ENCODE data around the gene AQP3.
"Not testable (repeated sequence)": the region's sequence is repeated elsewhere in the genome, so short reads cannot be mapped to it uniquely, and the experiment has no call there.

Gene AQP3

GRCh38 chr9:33458444-33458843 is 11.1 kb upstream of the AQP3 start:
- no peak overlapping the region for H2AFZ ChIP-seq (ENCODE audit: insufficient read depth, low read length, poor library complexity)
- no peaks in the 10 kb centered on the region for H3K9me3 ChIP-seq (ENCODE audit: insufficient read depth, low read depth, low read length)
- no peak overlapping the region for H2AK5ac ChIP-seq (ENCODE audit: low read length)
- WGBS (ENCODE audit: extremely low coverage, insufficient coverage, insufficient read length), result no CpG with 5 or more reads among the region's 4 CpGs
- H4K91ac ChIP-seq (ENCODE audit: low read depth, low read length), result no peak overlapping the region
- no peaks in the 10 kb centered on the region for H3K79me1 ChIP-seq (ENCODE audit: low read length)
- H3K36me3 ChIP-seq (ENCODE audit: control insufficient read depth in 1 of 2, insufficient read depth in 2 of 2, low read length in 2 of 2), result peaks cover 19 to 26% of the 10 kb centered on the region in 2 experiments
- H3K23ac ChIP-seq (ENCODE audit: low read length), result no peak overlapping the region
- no peak overlapping the region for H3K4me2 ChIP-seq (ENCODE audit: low read length)
- H3K18ac ChIP-seq (ENCODE audit: low read length), result no peak overlapping the region
- no peak overlapping the region for H4K12ac ChIP-seq (ENCODE audit: low read depth, low read length)
- H2BK120ac ChIP-seq (ENCODE audit: insufficient read depth, low read length, poor library complexity), result no peak overlapping the region
- no peak overlapping the region for H3K4ac ChIP-seq (ENCODE audit: low read depth, low read length)
- no peak overlapping the region for H3K27ac ChIP-seq (ENCODE audit: low read depth, low read length)
- H3K14ac ChIP-seq (ENCODE audit: low read length), result no peak overlapping the region
- no peak overlapping the region for H4K8ac ChIP-seq (ENCODE audit: low read depth, low read length)
- no peak overlapping the region for H3K9ac ChIP-seq (ENCODE audit: low read length)
- H3K27me3 ChIP-seq (ENCODE audit: insufficient read depth, low read length), result no peaks in the 10 kb centered on the region
- no peak overlapping the region for H2BK12ac ChIP-seq (ENCODE audit: low read length)
- DNase-seq, result peak; percentile 45 to 52
- no peaks in the 10 kb centered on the region for H3K79me2 ChIP-seq (ENCODE audit: control insufficient read depth, insufficient read depth, low read length, poor library complexity)
- H3K4me3 ChIP-seq (ENCODE audit: low read depth, low read length), result no peak overlapping the region
- no peak overlapping the region for H2BK5ac ChIP-seq (ENCODE audit: low read depth, low read length, poor library complexity)
- no peaks in the 10 kb centered on the region for H3K4me1 ChIP-seq (ENCODE audit: control insufficient read depth in 1 of 2, insufficient read depth in 2 of 2, low read length in 2 of 2)

- H3K27me3 ChIP-seq (ENCODE audit: insufficient read depth, low read length), result no peaks in the 10 kb centered on the region
- no peak overlapping the region for H4K12ac ChIP-seq (ENCODE audit: low read depth, low read length)
- H3K18ac ChIP-seq (ENCODE audit: low read length), result no peak overlapping the region
- H3K23ac ChIP-seq (ENCODE audit: low read length), result no peak overlapping the region
- WGBS (ENCODE audit: extremely low coverage, insufficient coverage, insufficient read length), result no CpG with 5 or more reads among the region's 7 CpGs
- no peaks in the 10 kb centered on the region for H3K9me3 ChIP-seq (ENCODE audit: insufficient read depth, low read depth, low read length)
- no peak overlapping the region for H2AK5ac ChIP-seq (ENCODE audit: low read length)
- H3K79me2 ChIP-seq (ENCODE audit: control insufficient read depth, insufficient read depth, low read length, poor library complexity), result no peaks in the 10 kb centered on the region
- no peak overlapping the region for H3K27ac ChIP-seq (ENCODE audit: low read depth, low read length)
- peaks cover 3 to 5% of the 10 kb centered on the region in 2 experiments for H3K4me1 ChIP-seq (ENCODE audit: control insufficient read depth in 1 of 2, insufficient read depth in 2 of 2, low read length in 2 of 2)
- H3K79me1 ChIP-seq (ENCODE audit: low read length), result peaks cover 2% of the 10 kb centered on the region
- no peak overlapping the region for H2BK5ac ChIP-seq (ENCODE audit: low read depth, low read length, poor library complexity)
- no peak overlapping the region for H3K4ac ChIP-seq (ENCODE audit: low read depth, low read length)
- H3K9ac ChIP-seq (ENCODE audit: low read length), result no peak overlapping the region
- H3K36me3 ChIP-seq (ENCODE audit: control insufficient read depth in 1 of 2, insufficient read depth in 2 of 2, low read length in 2 of 2), result peaks cover 0 to 3% of the 10 kb centered on the region in 2 experiments
- no peak overlapping the region for H2BK12ac ChIP-seq (ENCODE audit: low read length)
- H2AFZ ChIP-seq (ENCODE audit: insufficient read depth, low read length, poor library complexity), result no peak overlapping the region
- no peak overlapping the region for H2BK120ac ChIP-seq (ENCODE audit: insufficient read depth, low read length, poor library complexity)
- H3K4me3 ChIP-seq (ENCODE audit: low read depth, low read length), result no peak overlapping the region
- H3K14ac ChIP-seq (ENCODE audit: low read length), result no peak overlapping the region
- no peak overlapping the region for H3K4me2 ChIP-seq (ENCODE audit: low read length)
- no peak overlapping the region for H4K91ac ChIP-seq (ENCODE audit: low read depth, low read length)
- H4K8ac ChIP-seq (ENCODE audit: low read depth, low read length), result no peak overlapping the region
- peak in 1 of 2 donors; percentile 37 for DNase-seq
Measured at GRCh38 chr9:33455945-33456344, 8.6 kb upstream of the AQP3 start.

- not testable (repeated sequence) for H2AK5ac ChIP-seq (ENCODE audit: low read length); H4K12ac ChIP-seq (ENCODE audit: low read depth, low read length); H3K4ac ChIP-seq (ENCODE audit: low read depth, low read length); H3K4me1 ChIP-seq (ENCODE audit: control insufficient read depth in 1 of 2, insufficient read depth in 2 of 2, low read length in 2 of 2); H3K9ac ChIP-seq (ENCODE audit: low read length); H3K79me2 ChIP-seq (ENCODE audit: control insufficient read depth, insufficient read depth, low read length, poor library complexity); H4K8ac ChIP-seq (ENCODE audit: low read depth, low read length); H2BK5ac ChIP-seq (ENCODE audit: low read depth, low read length, poor library complexity); H2BK12ac ChIP-seq (ENCODE audit: low read length); H3K18ac ChIP-seq (ENCODE audit: low read length); H3K4me3 ChIP-seq (ENCODE audit: low read depth, low read length); H3K27me3 ChIP-seq (ENCODE audit: insufficient read depth, low read length); H2BK120ac ChIP-seq (ENCODE audit: insufficient read depth, low read length, poor library complexity); H3K27ac ChIP-seq (ENCODE audit: low read depth, low read length); DNase-seq; H3K14ac ChIP-seq (ENCODE audit: low read length); H4K91ac ChIP-seq (ENCODE audit: low read depth, low read length); H3K36me3 ChIP-seq (ENCODE audit: control insufficient read depth in 1 of 2, insufficient read depth in 2 of 2, low read length in 2 of 2); H3K79me1 ChIP-seq (ENCODE audit: low read length); H3K9me3 ChIP-seq (ENCODE audit: insufficient read depth, low read depth, low read length); H3K23ac ChIP-seq (ENCODE audit: low read length); H2AFZ ChIP-seq (ENCODE audit: insufficient read depth, low read length, poor library complexity); H3K4me2 ChIP-seq (ENCODE audit: low read length)
- WGBS (ENCODE audit: extremely low coverage, insufficient coverage, insufficient read length), result no CpG with 5 or more reads among the region's 8 CpGs
Measured at GRCh38 chr9:33455456-33455855, 8.1 kb upstream of the AQP3 start.

GRCh38 chr9:33454661-33455026 is 7.3 kb upstream of the AQP3 start:
- H2AK5ac ChIP-seq (ENCODE audit: low read length); H4K8ac ChIP-seq (ENCODE audit: low read depth, low read length); H3K14ac ChIP-seq (ENCODE audit: low read length); H3K4me2 ChIP-seq (ENCODE audit: low read length); H4K12ac ChIP-seq (ENCODE audit: low read depth, low read length); H3K27ac ChIP-seq (ENCODE audit: low read depth, low read length); H3K36me3 ChIP-seq (ENCODE audit: control insufficient read depth in 1 of 2, insufficient read depth in 2 of 2, low read length in 2 of 2); DNase-seq; H4K91ac ChIP-seq (ENCODE audit: low read depth, low read length); H3K4ac ChIP-seq (ENCODE audit: low read depth, low read length); H3K79me1 ChIP-seq (ENCODE audit: low read length); H2BK5ac ChIP-seq (ENCODE audit: low read depth, low read length, poor library complexity); H3K9me3 ChIP-seq (ENCODE audit: insufficient read depth, low read depth, low read length); H3K27me3 ChIP-seq (ENCODE audit: insufficient read depth, low read length); H2AFZ ChIP-seq (ENCODE audit: insufficient read depth, low read length, poor library complexity); H2BK12ac ChIP-seq (ENCODE audit: low read length); H3K18ac ChIP-seq (ENCODE audit: low read length); H3K4me1 ChIP-seq (ENCODE audit: control insufficient read depth in 1 of 2, insufficient read depth in 2 of 2, low read length in 2 of 2); H3K9ac ChIP-seq (ENCODE audit: low read length); H3K79me2 ChIP-seq (ENCODE audit: control insufficient read depth, insufficient read depth, low read length, poor library complexity); H3K4me3 ChIP-seq (ENCODE audit: low read depth, low read length); H3K23ac ChIP-seq (ENCODE audit: low read length); H2BK120ac ChIP-seq (ENCODE audit: insufficient read depth, low read length, poor library complexity): not testable (repeated sequence)
- WGBS (ENCODE audit: extremely low coverage, insufficient coverage, insufficient read length), result no CpG with 5 or more reads among the region's 5 CpGs

Data from trophoblast cell (in vitro differentiated cells and primary cell).